IPS-NIHi11 (cell line): ENCODE results near the gene MED31.
"Not testable (repeated sequence)": the region's sequence is repeated elsewhere in the genome, so short reads cannot be mapped to it uniquely, and the experiment has no call there.

Source experiments
- DNase-seq: peaks from one replicate; pipeline ENCODE4 v3.0.0; 2012; ENCODE audit warnings: mixed read lengths, low spot score

Gene MED31

GRCh38 chr17:6677158-6677831 lies 25.9 kb upstream of the MED31 start:
- DNase-seq = no peak

- DNase-seq = no peak
These were observed 25.4 kb upstream of the MED31 start for GRCh38 chr17:6676802-6677157.

GRCh38 chr17:6675201-6675825 lies 23.9 kb upstream of the MED31 start:
- no peak for DNase-seq

GRCh38 chr17:6674586-6674985 lies 23.2 kb upstream of the MED31 start:
- DNase-seq = no peak

- no peak for DNase-seq
These were observed 20.0 kb upstream of the MED31 start for GRCh38 chr17:6671431-6671830.

- DNase-seq = no peak
These were observed 19.6 kb upstream of the MED31 start for GRCh38 chr17:6670999-6671398.

- no peak for DNase-seq
These were observed 19.2 kb upstream of the MED31 start for GRCh38 chr17:6670571-6670970.

- no peak for DNase-seq
These were observed 18.2 kb upstream of the MED31 start for GRCh38 chr17:6669479-6670212.

- DNase-seq = no peak
These were observed 17.5 kb upstream of the MED31 start for GRCh38 chr17:6668727-6669425.

GRCh38 chr17:6668219-6668618 lies 16.8 kb upstream of the MED31 start:
- DNase-seq = no peak

- DNase-seq = no peak
These were observed 16.1 kb upstream of the MED31 start for GRCh38 chr17:6667516-6667915.

- no peak for DNase-seq
These were observed 15.2 kb upstream of the MED31 start for GRCh38 chr17:6666557-6666956.

- DNase-seq = peak; percentile 88
These were observed 14.7 kb upstream of the MED31 start for GRCh38 chr17:6666077-6666521.

GRCh38 chr17:6663200-6663599 lies 11.8 kb upstream of the MED31 start:
- DNase-seq = not testable (repeated sequence)

- DNase-seq = no peak
These were observed 10.1 kb upstream of the MED31 start for GRCh38 chr17:6661464-6661848.

GRCh38 chr17:6660805-6661463 lies 9.5 kb upstream of the MED31 start:
- no peak for DNase-seq

GRCh38 chr17:6660101-6660500 lies 8.7 kb upstream of the MED31 start:
- no peak for DNase-seq

GRCh38 chr17:6658411-6658810 lies 7.0 kb upstream of the MED31 start:
- not testable (repeated sequence) for DNase-seq

GRCh38 chr17:6657633-6658287 lies 6.4 kb upstream of the MED31 start:
- no peak for DNase-seq

- DNase-seq = peak; percentile 56
These were observed 5.6 kb upstream of the MED31 start for GRCh38 chr17:6656797-6657632.
